Activated CD8-positive, alpha-beta memory T cell treated with anti-CD3 and anti-CD28 coated beads, Interleukin-2, amount 50 U/mL, for 24 hours (primary cell): Measurements from ENCODE around the gene ATP2A2.
"Not testable (repeated sequence)": the region's sequence is repeated elsewhere in the genome, so short reads cannot be mapped to it uniquely, and the experiment has no call there.

Source experiments
- DNase-seq: peaks from one replicate; pipeline ENCODE4 v3.0.0-alpha.2; 2020; ENCODE audit errors: extremely low read depth

Gene ATP2A2

GRCh38 chr12:110280779-110281548 lies at the start of gene ATP2A2:
ATP2A2 (plus strand) TSS chr12:110281247; CDS start chr12:110281790, 543 bp downstream.
- peak; percentile 57 for DNase-seq

GRCh38 chr12:110233212-110233903 lies 47.7 kb upstream of the ATP2A2 start:
- DNase-seq: no peak

- no peak for DNase-seq
Measured at GRCh38 chr12:110234331-110234751, 46.7 kb upstream of the ATP2A2 start.

- no peak for DNase-seq
Measured at GRCh38 chr12:110234755-110235154, 46.3 kb upstream of the ATP2A2 start.

- no peak for DNase-seq
Measured at GRCh38 chr12:110235383-110235782, 45.7 kb upstream of the ATP2A2 start.

GRCh38 chr12:110243227-110243626 lies 37.8 kb upstream of the ATP2A2 start:
- no peak for DNase-seq

GRCh38 chr12:110244372-110244771 lies 36.7 kb upstream of the ATP2A2 start:
- DNase-seq: no peak

GRCh38 chr12:110244829-110245228 lies 36.2 kb upstream of the ATP2A2 start:
- DNase-seq: no peak

GRCh38 chr12:110245369-110245772 lies 35.7 kb upstream of the ATP2A2 start:
- DNase-seq: peak; percentile 6

- DNase-seq: no peak
Measured at GRCh38 chr12:110246636-110247339, 34.3 kb upstream of the ATP2A2 start.

- no peak for DNase-seq
Measured at GRCh38 chr12:110247340-110248095, 33.5 kb upstream of the ATP2A2 start.

- DNase-seq: no peak
Measured at GRCh38 chr12:110248096-110248447, 33.0 kb upstream of the ATP2A2 start.

- DNase-seq: no peak
Measured at GRCh38 chr12:110249105-110249504, 31.9 kb upstream of the ATP2A2 start.

- DNase-seq: no peak
Measured at GRCh38 chr12:110249716-110250225, 31.3 kb upstream of the ATP2A2 start.

- no peak for DNase-seq
Measured at GRCh38 chr12:110251381-110251780, 29.7 kb upstream of the ATP2A2 start.

- DNase-seq: no peak
Measured at GRCh38 chr12:110252716-110253115, 28.3 kb upstream of the ATP2A2 start.

GRCh38 chr12:110253176-110253575 lies 27.9 kb upstream of the ATP2A2 start:
- no peak for DNase-seq

GRCh38 chr12:110254971-110255540 lies 26.0 kb upstream of the ATP2A2 start:
- DNase-seq: no peak

GRCh38 chr12:110255890-110256456 lies 25.1 kb upstream of the ATP2A2 start:
- not testable (repeated sequence) for DNase-seq

- DNase-seq: no peak
Measured at GRCh38 chr12:110256780-110257431, 24.1 kb upstream of the ATP2A2 start.
